Central memory CD8-positive, alpha-beta T cell (primary cell): ENCODE results near the gene ADAMTS6.
A peak's percentile ranks its signal among the peaks of the same experiment; 100 is the strongest.

Experiments used
- ATAC-seq: fragments of 150-1000 bp; cut with Tn5 transposase; replicated peaks from 2 replicates; pipeline ENCODE4 v1.10.0; 2022; ENCODE audit warnings: mild to moderate bottlenecking, moderate FRiP score, moderate number of reproducible peaks; ENCODE audit not compliant: poor library complexity, severe bottlenecking; ENCODE audit errors: extremely low read depth
- DNase-seq, 2 donors: peaks; one replicate each; pipeline ENCODE4 v3.0.0; 2021; ENCODE audit warnings: low spot score in 2 of 2
- H3K27ac Mint-ChIP-seq: one replicate; pipeline ENCODE4 v1.8.0; 2022; ENCODE audit warnings: low read depth, mild to moderate bottlenecking, moderate library complexity, mixed read lengths
- H3K27me3 Mint-ChIP-seq: one replicate; pipeline ENCODE4 v1.8.0; 2022; ENCODE audit warnings: mixed read lengths
- H3K36me3 Mint-ChIP-seq: one replicate; pipeline ENCODE4 v1.8.0; 2022; ENCODE audit warnings: mild to moderate bottlenecking, moderate library complexity, mixed read lengths; ENCODE audit not compliant: insufficient read depth
- H3K4me1 Mint-ChIP-seq: one replicate; pipeline ENCODE4 v1.8.0; 2022; ENCODE audit warnings: mixed read lengths
- H3K4me3 Mint-ChIP-seq: one replicate; pipeline ENCODE4 v1.8.0; 2022; ENCODE audit warnings: mild to moderate bottlenecking, moderate library complexity, mixed read lengths
- H3K9me3 Mint-ChIP-seq: one replicate; pipeline ENCODE4 v1.8.0; 2022; ENCODE audit warnings: mixed read lengths

Gene ADAMTS6

DNA sequence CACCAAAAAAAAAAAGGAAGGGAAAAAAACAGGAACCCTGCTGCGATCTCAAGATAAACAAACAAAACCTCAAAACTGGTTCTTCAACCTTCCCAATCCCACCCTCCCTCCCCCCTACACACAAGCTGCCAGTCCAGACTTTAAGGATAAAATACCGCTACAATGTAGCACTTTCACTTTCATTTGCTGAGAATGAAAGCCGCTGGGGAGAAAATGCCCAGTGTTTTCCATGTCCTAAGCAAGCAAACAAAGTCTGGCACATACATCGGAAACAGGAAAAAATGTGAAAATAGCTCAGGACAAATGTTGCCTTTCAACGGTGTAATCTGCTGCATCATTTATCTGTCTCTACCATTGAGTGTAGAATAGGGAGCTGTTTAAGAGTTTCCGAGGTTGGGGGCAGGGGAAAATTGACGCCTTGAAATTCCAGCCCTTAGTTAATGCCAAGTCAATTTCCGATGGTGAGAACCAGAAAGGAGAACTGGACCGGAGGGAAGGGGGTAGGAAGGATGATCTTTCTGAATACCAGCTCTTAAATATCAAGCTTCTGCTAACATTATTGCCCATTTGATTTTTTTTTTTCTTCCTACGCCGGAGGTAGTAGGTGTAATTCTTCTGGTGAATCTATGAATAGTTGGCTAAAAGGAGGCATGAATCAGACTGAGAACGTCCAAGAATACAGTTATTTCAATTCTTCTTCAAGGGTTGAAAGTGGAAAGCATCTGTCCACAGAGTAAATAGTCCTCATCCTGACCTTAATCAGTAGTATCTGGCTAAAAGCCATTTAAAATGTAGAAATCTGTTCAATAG, 1.2 kb upstream of the ADAMTS6 start:
- Mint-ChIP-seq H3K4me1 (peaks cover 21% of the 10 kb centered on the region), H3K27me3 (no peaks in the 10 kb centered on the region), H3K36me3 (peaks cover 9% of the 10 kb centered on the region), H3K9me3 (no peaks in the 10 kb centered on the region), H3K27ac (no peak overlapping the region), H3K4me3 (no peak overlapping the region)
- DNase-seq (no peak), ATAC-seq (peak; percentile 17)

DNA sequence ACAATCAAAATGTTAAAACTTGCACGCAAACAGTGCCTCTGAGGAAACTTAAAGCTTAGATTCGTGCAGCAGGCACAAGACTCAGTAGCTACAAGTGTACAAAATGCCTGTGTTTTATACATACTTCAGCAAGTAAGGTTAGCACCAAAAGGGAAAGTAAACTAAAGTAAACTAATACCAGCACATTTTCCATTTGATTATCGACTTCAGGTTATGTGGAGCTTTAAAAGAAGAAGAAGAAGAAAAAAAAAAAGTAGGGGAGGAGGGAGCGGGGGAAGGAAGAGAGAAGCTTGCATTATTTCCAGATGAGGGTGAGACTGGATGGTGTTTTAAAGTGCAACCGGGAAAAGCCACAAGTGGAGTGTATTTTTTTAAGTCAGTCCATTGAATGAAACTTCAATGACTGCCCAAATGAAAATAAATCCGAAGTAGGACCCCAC, 596 bp upstream of the ADAMTS6 start:
- ATAC-seq, result peak; percentile 22
- no peaks in the 10 kb centered on the region for H3K27me3 Mint-ChIP-seq
- no peak for DNase-seq
- no peaks in the 10 kb centered on the region for H3K9me3 Mint-ChIP-seq
- H3K4me3 Mint-ChIP-seq, result no peak overlapping the region
- peaks cover 21% of the 10 kb centered on the region for H3K4me1 Mint-ChIP-seq
- H3K27ac Mint-ChIP-seq, result no peak overlapping the region
- H3K36me3 Mint-ChIP-seq, result peaks cover 9% of the 10 kb centered on the region

DNA sequence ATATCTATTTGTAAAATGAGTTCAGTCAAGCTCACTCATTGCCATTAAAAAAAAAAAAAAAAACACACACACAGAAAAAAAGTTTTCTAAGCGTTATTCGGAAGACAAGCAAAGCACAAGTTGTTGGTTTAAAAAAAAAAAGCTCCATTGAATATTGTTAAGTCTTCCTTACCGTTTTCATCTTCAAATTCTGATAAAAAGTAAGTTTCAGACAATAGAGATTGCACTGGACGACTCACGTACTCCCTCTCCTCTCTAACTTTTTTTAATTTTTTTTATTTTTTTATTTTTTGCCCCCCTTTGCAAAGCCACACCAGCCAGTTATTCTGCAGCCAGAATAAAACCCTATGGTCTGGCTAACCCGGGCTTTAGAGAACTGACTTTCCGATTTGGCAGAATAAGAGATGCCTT, 544 bp downstream of the ADAMTS6 start:
- Mint-ChIP-seq H3K36me3 (peaks cover 9% of the 10 kb centered on the region), H3K4me1 (peaks cover 21% of the 10 kb centered on the region), H3K27me3 (no peaks in the 10 kb centered on the region), H3K27ac (no peak overlapping the region), H3K9me3 (no peaks in the 10 kb centered on the region), H3K4me3 (no peak overlapping the region)
- ATAC-seq (no peak), DNase-seq (no peak)

DNA sequence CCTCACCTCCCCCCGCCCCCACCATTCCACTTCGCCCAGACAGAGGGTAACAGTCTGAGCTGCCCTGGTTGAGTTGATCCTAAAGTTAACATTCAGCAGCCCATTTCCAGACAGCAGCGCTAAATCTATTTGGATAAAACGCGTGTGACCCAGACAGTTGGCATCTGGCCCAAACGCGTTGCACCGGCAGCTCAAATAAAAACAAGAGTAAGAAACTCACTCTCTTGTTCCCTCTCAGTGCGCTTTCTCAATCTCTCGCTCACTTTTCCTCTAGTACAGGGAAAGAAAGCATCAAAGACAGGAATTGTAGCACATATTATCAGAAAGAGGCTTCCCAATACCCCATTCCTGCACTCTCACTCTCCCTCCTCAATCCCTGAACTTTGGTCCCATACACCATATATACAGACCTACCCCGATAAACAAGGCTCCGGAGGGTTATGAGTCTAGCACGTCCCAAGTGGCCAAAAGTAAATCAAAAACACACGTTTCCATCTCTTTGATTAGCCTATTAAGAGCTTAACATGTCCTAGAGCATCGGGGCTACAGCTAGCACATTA, 1.3 kb downstream of the ADAMTS6 start:
- Mint-ChIP-seq H3K4me3 (no peak overlapping the region), H3K36me3 (peaks cover 9% of the 10 kb centered on the region), H3K4me1 (peaks cover 21% of the 10 kb centered on the region), H3K27me3 (no peaks in the 10 kb centered on the region), H3K9me3 (no peaks in the 10 kb centered on the region), H3K27ac (no peak overlapping the region)
- ATAC-seq, result peak; percentile 26
- no peak for DNase-seq

DNA sequence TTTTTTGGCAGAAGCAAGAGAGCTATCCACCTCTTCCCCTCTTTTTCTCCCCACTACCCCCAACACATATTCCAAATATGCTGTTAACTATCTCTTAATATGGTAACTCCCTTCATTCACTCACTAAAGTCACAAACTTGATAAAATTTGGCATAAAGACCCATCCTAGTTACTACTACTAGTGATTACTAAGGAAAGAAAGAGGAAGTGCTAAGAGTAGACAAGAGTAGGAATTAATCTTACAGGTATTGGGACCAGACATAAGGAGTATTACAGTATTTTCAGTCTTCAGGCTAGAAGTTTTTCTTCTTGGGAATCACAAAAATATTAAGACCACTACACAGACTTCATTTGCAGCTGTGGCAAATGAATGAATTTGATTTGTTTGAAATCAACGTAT, 2.2 kb downstream of the ADAMTS6 start:
- no peak overlapping the region for H3K27ac Mint-ChIP-seq
- no peaks in the 10 kb centered on the region for H3K27me3 Mint-ChIP-seq
- peaks cover 9% of the 10 kb centered on the region for H3K36me3 Mint-ChIP-seq
- H3K4me3 Mint-ChIP-seq, result no peak overlapping the region
- H3K4me1 Mint-ChIP-seq, result peaks cover 21% of the 10 kb centered on the region
- DNase-seq (no peak), ATAC-seq (no peak)
- no peaks in the 10 kb centered on the region for H3K9me3 Mint-ChIP-seq

DNA sequence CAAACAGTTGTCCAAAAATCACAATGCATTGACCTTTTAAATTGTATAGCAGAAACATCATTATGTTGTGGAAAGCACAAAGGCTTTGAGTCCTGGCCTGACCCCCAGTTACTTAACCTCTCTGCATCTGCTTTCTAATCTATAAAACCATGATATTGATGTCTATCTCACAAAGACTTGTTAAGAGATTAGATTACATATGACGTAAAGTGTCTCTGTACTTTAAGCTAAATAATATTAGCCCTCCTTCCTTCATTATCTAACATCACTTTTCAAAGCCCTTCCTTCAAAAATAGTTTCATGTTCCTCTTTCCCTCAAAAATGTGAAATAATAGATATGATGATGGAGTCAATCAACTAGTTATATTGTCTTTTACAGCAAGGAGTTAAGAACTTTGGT, 3.4 kb downstream of the ADAMTS6 start:
- H3K36me3 Mint-ChIP-seq, result peaks cover 9% of the 10 kb centered on the region
- ATAC-seq (no peak), DNase-seq (no peak)
- H3K9me3 Mint-ChIP-seq, result no peaks in the 10 kb centered on the region
- no peak overlapping the region for H3K4me3 Mint-ChIP-seq
- H3K4me1 Mint-ChIP-seq, result peaks cover 19% of the 10 kb centered on the region
- H3K27me3 Mint-ChIP-seq, result no peaks in the 10 kb centered on the region
- H3K27ac Mint-ChIP-seq, result no peak overlapping the region

DNA sequence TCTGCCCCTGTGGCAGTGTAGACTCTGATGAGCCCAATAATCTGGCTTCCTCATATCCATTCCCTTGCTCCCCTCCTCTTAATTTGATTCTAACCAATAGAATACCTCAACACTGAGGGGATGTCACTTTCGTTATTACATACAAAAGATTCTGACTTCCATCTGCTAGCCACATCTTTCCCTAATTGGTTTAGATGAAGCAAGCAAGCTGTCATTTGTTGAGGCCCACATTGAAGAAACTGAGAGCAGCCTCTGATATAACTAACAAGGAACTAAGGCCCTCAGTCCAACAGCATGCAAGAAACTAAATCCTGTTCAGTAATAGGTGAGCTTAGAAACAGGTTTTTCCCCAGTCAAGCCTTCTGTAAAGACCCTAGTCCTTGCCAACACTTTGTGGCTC, 5.8 kb downstream of the ADAMTS6 start:
- Mint-ChIP-seq H3K27ac (no peak overlapping the region), H3K9me3 (no peaks in the 10 kb centered on the region), H3K4me3 (no peak overlapping the region), H3K36me3 (no peaks in the 10 kb centered on the region), H3K27me3 (no peaks in the 10 kb centered on the region), H3K4me1 (no peaks in the 10 kb centered on the region)
- DNase-seq (no peak), ATAC-seq (no peak)

DNA sequence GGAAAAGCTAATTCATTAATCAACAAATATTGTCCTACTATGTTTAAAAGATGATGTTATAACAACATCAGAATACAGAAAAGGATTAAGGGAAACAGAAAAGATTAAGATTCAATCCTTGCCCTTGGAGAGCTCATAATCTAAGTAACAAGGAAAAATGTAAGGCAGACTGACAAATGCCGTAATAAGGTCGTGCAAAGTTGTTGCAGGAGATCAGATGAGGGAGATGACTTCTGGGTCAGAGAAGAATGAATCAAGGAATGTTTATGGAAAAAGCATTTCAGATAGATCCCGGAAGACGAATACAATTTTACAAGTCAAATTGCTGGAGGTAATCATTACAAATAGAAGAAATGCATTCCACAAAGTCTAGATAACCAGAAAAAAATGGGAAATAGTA, 6.4 kb downstream of the ADAMTS6 start:
- H3K9me3 Mint-ChIP-seq, result no peaks in the 10 kb centered on the region
- H3K4me1 Mint-ChIP-seq, result no peaks in the 10 kb centered on the region
- DNase-seq, result no peak
- no peak for ATAC-seq
- no peaks in the 10 kb centered on the region for H3K36me3 Mint-ChIP-seq
- no peak overlapping the region for H3K4me3 Mint-ChIP-seq
- H3K27me3 Mint-ChIP-seq, result no peaks in the 10 kb centered on the region
- H3K27ac Mint-ChIP-seq, result no peak overlapping the region

DNA sequence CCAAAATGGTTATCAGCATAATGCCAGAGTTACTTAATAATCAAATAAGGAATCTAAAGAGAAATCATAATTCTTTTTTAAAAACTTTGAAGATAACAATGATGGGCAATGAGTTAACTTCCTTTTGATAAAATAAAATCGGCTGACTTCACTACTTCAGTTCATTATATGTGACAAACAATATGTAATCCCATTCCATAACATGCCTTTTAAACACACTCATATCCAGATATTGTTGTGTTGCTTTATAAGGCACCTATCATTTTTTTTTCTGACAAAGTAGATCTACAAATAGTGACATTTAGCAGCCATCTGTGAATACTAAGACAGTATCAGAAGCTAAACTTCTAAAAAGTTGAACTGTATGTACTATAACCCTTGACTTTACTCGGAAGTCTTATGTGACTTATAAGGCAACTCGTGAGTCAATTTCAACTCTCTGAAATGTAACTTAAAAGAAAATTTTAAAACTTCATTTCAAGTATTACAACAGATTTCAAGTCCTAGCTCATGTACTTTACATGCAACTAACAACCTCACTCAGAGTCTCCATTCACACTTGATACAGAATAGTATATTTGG, 7.5 kb downstream of the ADAMTS6 start:
- H3K4me3 Mint-ChIP-seq, result no peak overlapping the region
- DNase-seq (no peak), ATAC-seq (no peak)
- no peaks in the 10 kb centered on the region for H3K36me3 Mint-ChIP-seq
- H3K27me3 Mint-ChIP-seq, result no peaks in the 10 kb centered on the region
- no peaks in the 10 kb centered on the region for H3K4me1 Mint-ChIP-seq
- no peak overlapping the region for H3K27ac Mint-ChIP-seq
- no peaks in the 10 kb centered on the region for H3K9me3 Mint-ChIP-seq

DNA sequence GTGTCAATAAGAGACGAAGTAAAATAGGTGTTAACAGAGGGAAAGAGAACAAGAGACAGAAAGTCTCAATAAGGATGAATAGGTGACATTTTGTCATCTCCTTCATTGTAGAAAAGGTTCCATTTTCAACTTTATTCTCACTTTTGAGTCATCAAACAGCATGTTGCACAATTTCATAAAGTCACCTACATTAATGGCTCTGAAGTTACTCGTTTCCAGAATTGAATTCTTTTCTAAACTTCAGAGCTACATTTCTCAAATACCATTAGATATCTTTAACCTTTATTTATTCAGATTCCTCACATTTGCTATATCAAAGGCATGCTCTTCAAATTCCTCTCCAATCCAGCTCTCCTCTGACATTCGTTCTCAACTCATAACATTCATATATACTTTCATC, 13.1 kb downstream of the ADAMTS6 start:
- ATAC-seq (no peak), DNase-seq (no peak)
- Mint-ChIP-seq H3K27ac (no peak overlapping the region), H3K27me3 (no peaks in the 10 kb centered on the region), H3K4me1 (no peaks in the 10 kb centered on the region), H3K9me3 (no peaks in the 10 kb centered on the region), H3K4me3 (no peak overlapping the region), H3K36me3 (peaks cover 2% of the 10 kb centered on the region)

DNA sequence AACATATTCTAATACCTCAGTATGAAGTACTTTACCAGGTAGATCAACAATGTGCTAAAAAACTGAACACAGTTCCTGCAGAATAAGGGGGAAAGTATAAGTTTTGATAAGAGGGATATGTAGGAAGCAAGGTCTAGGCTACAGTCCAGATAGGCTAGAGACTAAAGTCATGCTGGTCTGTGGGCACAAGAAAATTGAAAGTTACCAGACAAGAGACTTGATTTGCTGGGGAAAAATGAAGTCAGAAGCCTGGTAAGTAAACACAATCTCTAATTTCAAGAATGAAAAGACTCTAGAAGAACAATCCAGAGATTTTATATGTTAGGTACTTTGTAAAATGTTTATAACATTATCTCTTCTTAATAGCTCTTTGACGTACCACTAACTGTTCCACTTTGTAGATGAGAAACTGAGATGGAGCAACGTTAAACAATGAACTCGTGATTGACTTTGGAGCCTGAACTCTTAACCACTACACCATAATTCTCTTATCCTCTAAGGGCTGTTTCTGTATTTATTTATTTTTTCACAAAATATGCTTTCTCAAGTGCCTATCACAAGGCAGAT, 19.5 kb downstream of the ADAMTS6 start:
- no peak for DNase-seq
- Mint-ChIP-seq H3K27me3 (no peaks in the 10 kb centered on the region), H3K4me1 (no peaks in the 10 kb centered on the region)

DNA sequence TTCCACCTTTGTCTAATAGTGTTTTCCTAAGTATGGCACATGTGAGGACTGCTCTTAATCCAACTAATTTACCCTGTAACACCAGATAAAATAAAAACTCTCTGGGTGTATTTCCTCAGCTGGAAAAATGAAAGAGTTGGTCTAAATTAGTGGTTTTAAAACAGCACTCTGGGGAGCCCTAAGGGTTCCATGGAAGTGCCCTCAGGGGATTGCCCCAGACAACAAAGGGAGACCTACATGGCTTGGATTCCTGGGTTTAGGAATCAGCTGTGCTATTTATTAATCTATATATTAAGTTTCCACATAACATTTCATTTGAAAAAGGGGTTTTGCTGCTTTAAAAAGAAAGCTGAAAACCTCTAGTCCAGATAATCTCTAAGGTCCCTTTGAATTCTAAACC, 20.2 kb downstream of the ADAMTS6 start:
- no peak for ATAC-seq
- no peak overlapping the region for H3K4me3 Mint-ChIP-seq
- no peaks in the 10 kb centered on the region for H3K4me1 Mint-ChIP-seq
- no peak for DNase-seq
- no peak overlapping the region for H3K27ac Mint-ChIP-seq
- H3K27me3 Mint-ChIP-seq, result no peaks in the 10 kb centered on the region
- no peaks in the 10 kb centered on the region for H3K9me3 Mint-ChIP-seq
- no peaks in the 10 kb centered on the region for H3K36me3 Mint-ChIP-seq

More for the DNA sequence above, 19.5 kb downstream of the ADAMTS6 start:
- Mint-ChIP-seq H3K4me3 (no peak overlapping the region), H3K27ac (no peak overlapping the region), H3K36me3 (peaks cover 2% of the 10 kb centered on the region), H3K9me3 (no peaks in the 10 kb centered on the region)
- ATAC-seq, result no peak

DNA sequence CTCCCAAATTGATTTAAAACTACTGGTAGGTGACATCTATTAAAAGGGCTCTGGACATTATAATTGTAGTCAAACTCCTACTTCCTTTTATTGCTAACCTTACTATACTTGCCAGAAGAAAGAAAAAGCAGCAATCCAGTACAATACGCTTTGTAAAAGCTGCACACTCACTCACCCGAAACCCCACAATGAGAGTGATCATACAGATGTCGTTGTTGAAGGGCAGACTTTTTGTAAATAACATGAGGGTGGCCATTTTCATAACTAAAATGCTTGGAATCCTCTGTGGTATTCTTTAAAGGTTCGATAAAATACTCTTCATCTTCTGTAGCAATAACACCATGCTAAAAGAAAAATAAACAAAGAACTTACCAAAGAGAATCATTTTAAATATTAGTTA, 21.7 kb downstream of the ADAMTS6 start:
- H3K27me3 Mint-ChIP-seq, result no peaks in the 10 kb centered on the region
- no peaks in the 10 kb centered on the region for H3K9me3 Mint-ChIP-seq
- DNase-seq (no peak), ATAC-seq (no peak)
- H3K4me3 Mint-ChIP-seq, result no peak overlapping the region
- no peaks in the 10 kb centered on the region for H3K4me1 Mint-ChIP-seq
- no peaks in the 10 kb centered on the region for H3K36me3 Mint-ChIP-seq
- no peak overlapping the region for H3K27ac Mint-ChIP-seq
